GM18502 (cell line): ENCODE data around the gene HBEGF.

Experiments
- ATAC-seq: cut with Tn5 transposase; IDR thresholded peaks from one replicate; pipeline ENCODE4 v1.9.1; 2021; ENCODE audit warnings: mild to moderate bottlenecking; ENCODE audit not compliant: unreplicated experiment, poor library complexity

The HBEGF gene

DNA sequence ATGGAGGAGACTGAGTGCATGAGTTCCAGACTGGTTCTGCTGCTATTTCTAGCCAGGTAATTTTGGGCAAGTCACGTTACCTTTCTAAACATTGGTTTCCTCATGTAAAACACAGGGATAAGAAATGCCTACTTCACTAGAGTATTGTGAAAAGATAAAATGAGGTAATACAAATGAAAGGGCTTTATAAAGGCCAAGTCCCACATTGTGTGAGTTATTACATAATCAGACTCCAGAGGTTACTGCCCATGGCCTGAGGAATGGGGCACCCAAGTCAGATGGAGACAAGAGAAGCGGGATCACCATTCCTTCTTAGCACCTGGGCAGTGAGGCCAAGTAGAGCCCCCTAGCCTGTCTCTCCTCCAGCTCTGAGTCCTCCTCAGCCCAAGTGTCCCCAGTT, 7.5 kb downstream of the HBEGF start:
- ATAC-seq = no peak

DNA sequence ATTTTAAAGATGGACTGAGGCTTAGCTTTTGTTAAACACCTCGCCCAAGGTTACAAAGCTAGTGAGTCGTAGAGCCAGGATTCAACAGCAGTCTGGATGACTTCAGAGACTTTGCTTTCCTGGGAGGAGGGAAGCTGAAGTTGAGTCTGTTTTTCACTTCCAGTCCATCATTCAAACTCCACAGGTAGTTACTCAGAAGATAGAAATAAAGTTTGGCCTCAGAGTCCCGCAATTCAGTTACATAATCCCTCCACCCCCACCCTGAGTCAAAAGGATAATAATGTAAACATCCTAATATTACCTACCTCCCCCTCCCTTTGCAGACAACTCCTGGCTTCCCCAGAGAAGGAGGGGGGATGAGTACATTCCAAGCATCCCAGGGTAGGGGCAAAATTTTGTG, 8.1 kb downstream of the HBEGF start:
- ATAC-seq = no peak

DNA sequence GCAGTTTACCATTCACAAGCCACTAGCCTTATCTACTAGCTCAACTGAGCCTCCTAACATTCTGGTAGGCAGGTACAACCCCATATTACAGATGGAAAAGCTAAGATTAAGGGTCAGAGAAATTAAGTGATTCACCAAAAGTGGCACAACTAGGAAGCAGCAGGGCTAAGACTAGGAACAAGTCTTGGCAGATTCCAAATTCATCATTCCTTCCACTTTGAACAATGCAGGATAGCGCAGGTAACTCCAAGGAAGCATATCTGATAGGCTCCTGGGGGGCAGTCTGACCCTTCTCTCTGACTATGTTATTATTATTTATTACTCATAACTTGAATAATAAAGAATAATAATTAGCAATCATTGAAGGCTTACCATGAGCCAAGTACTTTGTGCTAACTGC, 8.5 kb downstream of the HBEGF start:
- ATAC-seq = no peak

- no peak for ATAC-seq
These were observed 10.0 kb downstream of the HBEGF start for GRCh38 chr5:140336388-140336787.

DNA sequence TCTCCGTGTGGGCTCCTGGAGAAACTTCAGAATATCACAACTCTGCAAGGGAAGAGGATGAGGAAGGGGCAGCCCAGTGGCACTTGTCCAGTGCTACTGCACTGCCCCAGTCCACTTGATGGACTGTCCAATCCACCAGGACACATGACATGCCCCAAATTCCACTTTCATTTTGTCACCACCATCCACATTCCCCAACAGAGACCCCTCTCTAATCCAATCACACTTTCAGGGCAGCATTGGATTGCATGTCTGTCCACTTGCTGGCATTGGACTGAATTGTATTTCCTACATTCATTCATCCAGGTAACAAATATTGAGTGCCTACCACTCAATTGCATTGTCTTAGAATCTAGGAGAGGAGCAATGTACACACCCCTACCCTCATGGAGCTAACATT, 14.8 kb downstream of the HBEGF start:
- no peak for ATAC-seq

- no peak for ATAC-seq
These were observed 16.5 kb downstream of the HBEGF start for GRCh38 chr5:140329739-140330481.

GRCh38 chr5:140328036-140328764, 18.2 kb downstream of the HBEGF start:
- peak; percentile 52 for ATAC-seq

- ATAC-seq = no peak
These were observed 18.8 kb downstream of the HBEGF start for GRCh38 chr5:140327589-140327988.

GRCh38 chr5:140325486-140325885, 20.9 kb downstream of the HBEGF start:
- ATAC-seq = no peak

DNA sequence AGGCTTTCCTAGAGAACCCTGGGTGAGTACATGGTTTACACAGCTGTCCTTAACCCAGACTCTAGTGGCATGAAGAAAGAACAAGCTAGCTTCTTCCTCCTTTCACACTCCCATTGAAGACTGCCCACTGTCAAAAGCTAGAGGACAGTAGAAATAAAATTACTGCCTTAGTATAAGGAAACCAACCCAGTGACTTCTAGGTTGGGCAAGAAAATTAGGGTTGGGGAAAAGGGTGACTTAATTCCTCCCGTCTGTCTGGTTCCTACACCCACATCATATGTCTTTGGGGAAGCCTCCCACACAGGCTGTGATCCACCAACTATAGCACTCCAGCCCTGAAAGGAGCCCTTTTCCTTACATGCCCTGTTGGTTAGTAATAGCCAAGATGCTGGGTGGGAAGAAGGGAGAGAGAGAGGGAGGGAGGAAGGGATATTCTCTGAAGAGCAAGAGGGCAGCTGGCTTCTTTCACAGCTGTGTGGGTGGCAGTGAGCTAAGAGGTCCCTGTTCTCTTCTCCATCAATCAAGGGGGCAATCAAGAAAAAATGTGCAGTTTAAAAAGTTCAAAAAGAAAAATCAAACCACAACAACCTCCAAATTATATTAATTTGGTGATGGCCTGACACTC, 21.7 kb downstream of the HBEGF start:
- ATAC-seq = no peak

DNA sequence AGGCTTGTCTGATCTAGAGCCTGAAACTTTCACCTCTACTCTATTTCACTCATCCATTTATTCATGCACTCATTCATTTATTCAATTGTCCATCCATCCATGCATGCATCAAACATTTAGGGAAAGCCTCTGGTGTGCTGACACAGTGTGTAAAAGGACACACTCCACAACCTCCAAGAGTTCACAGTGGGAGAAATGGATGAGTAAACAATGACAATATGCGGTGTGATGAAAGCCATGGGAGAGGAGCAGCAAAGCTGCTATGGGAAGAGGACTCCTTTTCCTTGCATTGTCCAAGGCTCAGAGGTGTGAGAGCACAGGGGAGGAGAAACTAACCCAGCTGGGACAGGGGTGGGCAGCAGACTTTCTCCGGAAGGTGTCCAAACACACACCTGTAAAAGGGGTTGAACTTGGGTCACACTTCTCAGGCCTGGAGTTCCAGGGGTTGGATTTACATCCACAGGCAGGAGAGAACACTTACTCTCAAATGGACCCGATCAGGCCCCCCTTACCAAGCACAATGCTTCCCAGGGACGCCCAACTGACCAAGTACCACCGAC, 22.3 kb downstream of the HBEGF start:
- ATAC-seq = no peak

DNA sequence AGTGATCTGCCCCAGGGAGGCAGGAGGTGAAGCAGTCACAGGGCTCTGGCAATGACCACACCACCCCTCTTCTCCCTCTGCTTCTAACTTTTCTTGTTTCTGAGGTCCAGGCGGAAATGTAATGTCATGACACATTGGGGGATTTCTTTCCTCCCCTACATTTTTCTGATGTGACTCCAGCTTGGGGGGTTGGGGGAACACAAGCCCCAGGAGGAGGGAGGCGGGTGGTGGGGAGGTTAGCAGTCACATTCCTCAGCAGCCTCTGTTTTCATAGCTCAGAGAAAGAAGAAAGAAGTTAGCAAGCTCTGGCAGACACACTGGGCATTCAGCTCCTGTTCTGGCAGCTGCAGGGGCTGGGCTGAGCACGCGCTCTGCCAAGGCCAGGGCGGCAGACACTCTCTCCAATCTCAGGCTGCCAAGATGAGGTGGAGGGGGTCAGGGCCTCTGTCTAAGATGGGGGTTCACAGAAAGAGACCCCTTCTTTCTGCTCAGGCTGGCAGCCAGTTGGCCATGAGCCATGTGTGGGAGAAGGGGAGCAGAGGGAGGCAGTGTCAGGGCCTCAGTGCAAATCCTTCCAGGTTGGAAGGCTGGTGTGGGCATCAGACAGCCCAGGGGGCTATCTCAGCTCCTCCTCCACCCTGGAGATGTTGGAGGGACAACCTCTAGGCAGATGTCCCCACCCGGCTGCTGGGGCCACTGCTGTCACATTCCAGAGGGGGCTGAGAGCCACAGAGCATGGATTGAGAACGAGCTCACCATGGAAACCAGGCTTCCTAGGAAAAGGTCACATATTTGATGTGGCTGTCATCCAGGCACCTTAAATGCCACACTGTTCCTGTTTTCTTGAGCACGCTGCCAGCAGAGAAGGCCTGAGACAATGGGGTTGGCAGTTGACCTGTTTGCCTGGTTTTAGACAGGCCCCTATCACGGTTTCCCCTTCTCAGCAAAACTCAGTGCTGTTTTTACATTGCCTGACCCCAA, 23.4 kb downstream of the HBEGF start:
- ATAC-seq = no peak

DNA sequence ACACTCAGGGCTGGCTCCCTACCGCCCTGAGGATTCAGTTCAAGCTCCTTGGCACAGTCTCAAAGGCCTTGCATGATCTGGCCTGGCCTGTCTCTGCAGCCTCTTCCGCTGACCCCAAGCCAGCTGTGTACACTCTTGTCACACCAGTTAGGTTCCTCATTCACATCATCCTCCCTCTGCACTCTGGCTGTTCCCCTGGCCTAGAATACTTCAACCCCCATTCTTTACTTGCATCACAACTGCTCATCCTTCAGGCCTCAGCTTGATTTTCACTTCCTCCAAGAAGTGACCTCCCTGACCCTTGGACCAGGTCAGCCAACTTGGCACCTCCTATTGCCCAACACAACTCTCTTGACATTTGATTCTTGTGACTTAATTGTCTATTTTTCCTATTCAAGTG, 24.6 kb downstream of the HBEGF start:
- ATAC-seq = no peak

DNA sequence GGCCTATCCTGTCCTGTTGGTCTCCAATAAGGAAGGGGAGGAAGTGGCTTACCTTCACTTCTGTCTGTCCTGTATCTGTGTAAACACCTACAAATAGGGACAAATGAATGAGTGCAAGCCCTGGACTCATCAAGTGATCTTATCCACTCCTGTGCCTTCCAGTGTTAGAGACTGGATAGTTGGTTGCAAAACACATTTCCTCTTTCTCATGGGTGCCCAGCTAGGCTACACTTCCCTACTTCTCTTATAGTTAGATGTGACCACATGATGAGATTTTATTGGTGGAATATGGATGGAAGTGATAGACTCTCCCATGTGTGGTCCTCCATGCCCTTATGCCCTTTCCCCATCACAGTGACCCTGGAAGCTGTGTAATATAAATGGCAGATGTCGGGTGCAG, 26.6 kb downstream of the HBEGF start:
- no peak for ATAC-seq

GRCh38 chr5:140318792-140319191, 27.6 kb downstream of the HBEGF start:
- ATAC-seq = no peak

DNA sequence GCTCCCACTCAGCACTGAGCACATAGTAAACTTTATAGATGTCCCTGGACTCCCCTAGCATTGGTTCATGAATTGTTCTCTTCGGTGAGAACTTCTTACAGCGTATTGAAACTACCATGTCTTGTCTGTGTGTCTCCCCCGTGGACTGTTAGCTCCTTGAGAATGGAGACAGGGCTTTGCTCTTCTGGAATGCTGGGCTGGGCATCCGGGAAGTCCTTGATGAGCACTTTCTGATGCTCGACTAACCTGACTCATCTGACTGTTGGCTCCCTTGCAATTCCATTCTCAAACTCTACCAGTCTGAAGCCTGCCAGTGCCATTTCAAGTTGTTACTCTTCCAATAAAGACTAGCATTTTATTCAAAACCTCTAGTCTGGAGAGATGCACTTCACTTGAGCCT, 28.5 kb downstream of the HBEGF start:
- no peak for ATAC-seq

DNA sequence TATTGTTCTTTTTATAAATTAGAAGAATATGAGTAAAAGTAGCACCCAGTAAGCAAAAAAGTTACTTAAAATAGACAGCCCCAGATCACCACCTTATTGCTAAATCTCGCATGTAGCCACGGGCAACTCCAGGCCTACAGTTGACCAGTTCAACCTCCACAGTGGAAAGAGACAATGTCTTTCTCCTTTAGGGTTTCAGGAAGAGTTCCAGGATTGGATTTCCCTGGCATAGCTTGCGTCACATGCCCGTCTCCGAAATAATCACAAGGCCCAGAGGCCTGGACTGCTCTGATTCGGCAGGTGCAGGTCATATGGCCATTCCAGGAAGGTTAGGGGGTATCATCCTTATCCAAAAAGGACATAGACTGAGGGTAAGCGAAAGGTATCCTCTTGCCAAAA, 33.6 kb downstream of the HBEGF start:
- no peak for ATAC-seq

DNA sequence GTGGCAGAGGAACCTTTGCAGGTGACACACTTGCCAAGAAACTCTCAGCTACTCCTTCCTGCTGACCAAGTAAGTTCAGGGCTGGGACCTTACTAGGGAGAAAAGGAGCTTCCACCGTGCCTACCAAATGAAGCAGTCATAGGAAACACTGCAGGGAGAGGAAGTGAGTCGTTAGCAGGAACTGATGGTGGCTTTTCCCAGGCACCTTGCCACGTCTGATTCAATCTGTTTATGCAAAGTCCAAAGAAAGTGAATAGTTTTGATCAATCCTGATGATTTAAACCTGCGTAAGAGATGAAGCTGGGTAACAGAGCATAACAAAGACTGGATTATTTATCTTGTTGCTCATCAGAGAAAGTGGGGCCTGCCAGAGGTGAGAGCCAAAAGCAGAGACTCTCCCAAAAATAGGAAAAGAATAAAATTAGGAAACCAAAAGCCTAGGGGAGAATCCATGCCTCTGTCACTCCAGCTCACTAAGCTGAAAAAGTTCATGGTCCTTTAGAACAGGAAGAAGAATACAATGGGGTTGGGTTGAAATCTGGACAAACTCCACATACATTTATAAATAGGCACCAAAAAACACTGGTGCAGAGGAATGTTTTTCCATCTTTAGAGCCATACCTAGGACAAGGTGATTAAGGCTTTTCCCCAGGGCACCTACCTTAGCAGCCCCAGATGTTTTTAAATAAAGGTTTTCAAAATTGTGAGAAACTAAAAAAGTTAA, 34.2 kb downstream of the HBEGF start:
- no peak for ATAC-seq

- no peak for ATAC-seq
These were observed 35.4 kb downstream of the HBEGF start for GRCh38 chr5:140311011-140311467.
